GM21423 (cell line): ENCODE results near the gene KCNN3.

Source experiments
- ATAC-seq: cut with Tn5 transposase; IDR thresholded peaks from one replicate; pipeline ENCODE4 v1.9.1; 2021; ENCODE audit warnings: mild to moderate bottlenecking, moderate library complexity; ENCODE audit not compliant: unreplicated experiment

KCNN3 gene

DNA sequence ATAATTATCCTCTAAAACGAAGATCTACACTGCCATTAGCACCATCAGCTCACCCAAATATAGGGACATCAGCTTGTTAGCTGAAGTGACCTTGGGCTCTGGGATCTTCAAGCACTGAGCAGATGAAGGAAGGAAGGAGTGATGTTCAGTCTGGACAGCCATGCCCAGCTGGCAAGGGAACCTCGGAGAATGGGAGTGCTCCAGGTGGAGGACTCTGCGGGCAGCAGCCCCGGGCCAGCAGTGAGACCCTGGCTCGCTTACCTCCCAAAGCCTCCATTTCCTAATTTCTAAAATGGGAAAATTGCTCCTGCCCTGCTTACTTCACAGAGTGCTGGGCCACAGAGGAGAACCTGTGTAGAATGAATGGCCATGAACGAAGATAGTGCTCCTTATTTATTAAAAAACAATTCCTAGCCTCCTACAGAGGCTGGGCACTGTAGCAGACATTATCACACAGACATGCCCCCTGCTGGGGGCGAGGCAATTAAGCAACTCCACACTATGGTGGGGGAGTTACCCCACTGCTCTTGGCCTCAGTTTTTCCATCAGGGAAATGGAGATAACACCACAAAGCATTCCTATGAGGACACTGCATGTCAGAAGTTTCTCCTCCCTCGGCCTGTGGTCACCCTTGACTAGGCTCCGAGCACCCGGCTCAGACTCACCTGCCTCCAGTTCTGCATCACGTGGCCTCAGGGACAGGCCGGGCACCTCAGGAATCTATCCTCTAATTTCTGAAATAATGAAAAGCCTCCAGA is 117.6 kb downstream of the KCNN3 start:
- no peak for ATAC-seq

DNA sequence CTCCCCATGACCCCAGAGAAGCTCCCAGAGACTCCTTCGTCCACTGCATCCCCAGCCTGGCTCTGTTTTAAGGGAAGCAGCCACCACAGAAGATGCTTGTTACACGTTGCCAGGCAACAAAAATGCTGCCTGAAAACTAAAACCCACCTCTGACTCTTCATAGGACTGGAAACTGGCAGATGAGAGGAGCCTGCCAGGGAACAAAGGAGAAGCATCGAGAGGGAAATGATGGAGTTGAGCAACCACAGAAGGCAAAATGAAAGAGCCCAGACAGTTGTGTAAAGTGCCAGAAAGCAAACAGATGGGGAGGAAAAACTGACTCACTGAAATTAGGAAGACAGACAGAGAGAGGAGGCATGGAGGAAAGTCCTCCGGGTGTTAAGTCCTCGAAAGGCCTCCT is 118.4 kb downstream of the KCNN3 start:
- ATAC-seq, result no peak

DNA sequence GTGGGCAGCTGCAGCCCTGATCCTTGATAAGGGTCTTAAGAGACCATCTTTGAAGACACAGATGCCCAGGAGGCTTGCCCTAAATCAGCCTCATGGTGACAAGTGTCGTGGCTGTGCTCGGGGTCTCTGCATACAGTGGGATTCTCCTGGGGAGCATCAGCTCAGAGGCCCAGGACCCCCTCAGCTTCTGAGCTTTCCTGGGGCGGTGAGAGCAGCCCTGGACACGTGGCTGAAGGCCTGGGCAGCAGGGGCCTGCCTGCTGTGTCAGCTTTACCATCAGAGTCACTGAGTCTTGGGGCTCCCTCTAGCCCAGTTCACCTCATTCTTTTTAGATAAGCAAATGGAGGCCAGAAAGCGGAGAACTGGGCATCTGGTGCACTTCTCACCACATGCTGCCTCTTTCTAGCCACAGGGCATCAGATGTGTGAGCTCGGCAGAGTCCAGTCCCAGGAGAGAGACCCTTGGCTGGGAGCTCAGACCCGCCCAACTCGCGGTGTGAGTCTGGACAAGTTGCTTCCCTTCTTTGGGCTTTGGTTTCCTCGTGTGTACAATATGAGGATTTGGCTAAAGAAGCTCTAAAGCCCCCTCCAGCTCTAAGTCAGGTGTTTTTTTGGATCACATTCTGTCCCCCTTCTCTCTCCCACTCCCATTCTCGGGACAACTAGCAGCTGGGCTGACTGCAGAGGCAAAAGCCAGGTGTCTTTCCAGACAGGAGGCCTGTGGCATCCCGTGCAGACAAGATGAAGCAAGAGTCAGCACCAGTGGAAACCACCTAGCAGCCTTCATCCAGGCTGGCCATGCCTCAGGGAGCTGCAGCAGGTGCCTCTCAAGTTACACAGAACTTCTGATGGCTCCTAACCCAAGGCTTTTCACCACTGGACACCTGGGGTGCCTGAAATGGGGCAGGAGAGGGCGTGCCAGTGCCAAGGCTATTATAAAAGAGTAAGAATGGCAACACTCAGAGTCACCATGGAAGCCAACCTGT is 119.1 kb downstream of the KCNN3 start:
- ATAC-seq, result no peak

DNA sequence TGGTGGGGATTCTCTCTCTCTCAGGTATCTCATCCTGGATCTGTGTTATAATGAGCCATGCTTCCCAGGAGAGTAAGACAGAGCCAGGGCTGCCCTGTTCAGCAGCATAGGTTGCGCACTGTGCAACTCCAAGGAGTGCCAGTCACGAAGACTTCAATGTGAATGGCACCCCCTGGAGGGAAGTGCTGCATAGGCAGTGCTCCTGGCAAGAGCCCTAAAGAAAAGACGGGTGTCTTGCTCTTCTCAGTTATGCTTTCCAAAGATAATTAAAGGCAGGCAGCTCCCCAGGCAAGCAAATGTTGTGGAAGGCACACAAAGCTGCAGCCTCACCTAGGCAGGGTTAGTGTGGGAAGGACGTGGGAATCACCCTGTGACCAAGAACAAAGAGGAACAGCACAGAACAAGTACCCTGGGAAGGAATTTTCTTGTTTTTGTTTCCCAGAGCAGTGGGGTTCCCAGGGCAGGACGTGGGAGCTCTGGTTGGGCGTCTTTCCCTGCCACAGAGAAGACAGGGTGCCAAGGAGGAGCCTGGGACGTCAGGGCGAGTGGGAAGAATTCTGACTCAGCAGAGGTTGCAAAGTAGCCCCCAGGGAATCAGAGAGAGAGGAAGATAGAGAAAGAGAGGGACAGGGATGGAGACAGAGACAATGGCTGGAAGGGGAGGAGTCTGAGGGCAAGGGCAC is 120.9 kb downstream of the KCNN3 start:
- no peak for ATAC-seq

DNA sequence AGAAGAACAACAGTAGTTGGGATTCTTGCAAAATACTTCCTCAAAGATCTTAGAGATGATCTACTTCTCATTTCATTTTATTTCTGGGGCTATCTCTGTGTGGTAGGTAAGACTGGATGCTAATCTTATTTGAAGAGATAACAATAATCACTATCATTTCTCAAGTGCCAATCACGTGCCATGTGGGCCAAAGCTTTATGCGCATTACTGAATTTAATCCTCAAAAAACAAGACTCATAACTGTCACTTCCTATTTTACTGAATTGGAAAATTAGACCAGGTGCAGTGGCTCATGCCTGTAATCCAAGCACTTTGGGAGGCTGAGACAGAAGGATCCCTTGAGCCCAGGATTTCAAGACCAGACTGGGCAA is 121.7 kb downstream of the KCNN3 start:
- ATAC-seq, result peak; percentile 2

DNA sequence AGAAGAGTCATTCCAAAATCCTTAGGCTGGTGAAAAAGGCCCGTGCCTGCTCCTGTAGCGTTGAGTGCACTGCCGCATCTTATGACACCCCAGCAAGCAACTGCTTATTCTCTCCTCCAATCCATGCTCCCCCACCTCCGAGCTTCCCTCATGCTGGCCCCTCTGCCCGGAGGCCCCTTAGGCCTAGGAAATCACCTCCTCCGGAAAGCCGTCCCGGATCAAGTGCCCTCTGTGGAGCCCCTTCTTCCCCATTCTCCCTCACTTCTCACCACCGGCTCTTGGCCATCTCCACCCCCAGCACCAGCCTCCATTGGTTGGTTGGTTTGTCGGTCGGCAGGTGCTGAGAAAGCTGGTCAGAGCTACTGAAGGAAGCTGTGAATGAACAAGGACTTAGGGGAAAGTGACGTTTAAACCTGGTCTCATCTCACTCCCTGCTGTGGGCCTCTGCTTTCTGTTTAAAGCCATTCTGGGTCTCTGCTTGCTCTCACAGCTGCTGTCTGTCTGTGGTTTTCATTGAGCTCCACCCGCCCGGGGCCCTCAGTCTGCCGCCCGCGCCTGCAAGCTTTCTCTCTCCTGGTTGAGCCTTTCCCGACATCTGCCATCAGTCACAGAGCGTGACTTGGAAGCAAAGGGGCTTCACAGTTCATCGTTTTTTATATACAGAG is 122.2 kb downstream of the KCNN3 start:
- peak; percentile 74 for ATAC-seq

DNA sequence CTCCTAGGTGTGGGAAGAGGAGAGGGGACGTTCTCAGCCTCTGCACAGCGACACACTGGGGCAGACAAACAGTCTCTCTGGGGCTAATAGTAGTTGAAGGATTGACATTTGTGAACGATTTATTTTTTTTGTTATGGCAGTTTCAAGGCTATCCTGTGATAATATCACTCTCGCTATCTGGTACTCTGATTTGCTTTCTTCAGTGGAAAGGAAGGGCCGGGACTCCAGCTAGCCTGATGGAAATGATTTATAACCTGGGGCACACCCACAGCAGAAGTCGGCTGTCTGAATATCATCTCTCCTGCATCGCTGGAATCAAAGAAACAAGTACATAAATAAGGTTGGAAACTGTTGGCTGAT is 122.7 kb downstream of the KCNN3 start:
- ATAC-seq, result no peak

DNA sequence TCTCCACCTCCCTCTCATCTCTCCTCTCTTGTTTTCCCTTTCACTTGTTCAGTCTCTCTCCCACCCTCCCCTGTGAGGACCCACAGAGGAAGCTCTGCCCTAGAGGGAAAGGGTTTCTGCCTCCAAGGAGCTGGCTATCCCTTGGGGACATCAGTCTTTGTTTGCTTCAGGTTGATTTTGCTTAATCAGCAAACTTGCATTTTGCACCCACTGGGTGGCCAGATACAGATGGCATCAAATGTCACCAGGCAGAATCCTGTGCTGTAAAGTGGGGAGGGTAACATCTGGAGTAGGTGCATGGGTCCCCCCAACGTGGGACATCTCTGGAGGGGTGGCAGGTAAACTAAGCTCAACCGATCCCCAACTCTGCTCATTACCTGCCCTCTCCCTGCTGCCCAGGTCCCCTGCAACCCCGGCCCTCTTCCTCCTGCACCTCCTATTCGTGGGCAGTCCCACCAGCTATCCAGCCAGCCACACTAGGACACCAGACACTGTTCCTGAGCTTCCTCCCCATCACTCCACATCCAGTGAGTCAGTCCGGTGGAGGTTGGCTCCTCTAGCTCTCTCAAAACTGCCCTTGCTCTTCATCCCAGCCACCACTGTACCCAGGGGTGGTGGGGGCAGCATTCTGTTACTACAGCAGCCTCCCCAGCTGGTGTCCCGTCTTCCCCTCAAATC is 123.3 kb downstream of the KCNN3 start:
- ATAC-seq, result no peak

DNA sequence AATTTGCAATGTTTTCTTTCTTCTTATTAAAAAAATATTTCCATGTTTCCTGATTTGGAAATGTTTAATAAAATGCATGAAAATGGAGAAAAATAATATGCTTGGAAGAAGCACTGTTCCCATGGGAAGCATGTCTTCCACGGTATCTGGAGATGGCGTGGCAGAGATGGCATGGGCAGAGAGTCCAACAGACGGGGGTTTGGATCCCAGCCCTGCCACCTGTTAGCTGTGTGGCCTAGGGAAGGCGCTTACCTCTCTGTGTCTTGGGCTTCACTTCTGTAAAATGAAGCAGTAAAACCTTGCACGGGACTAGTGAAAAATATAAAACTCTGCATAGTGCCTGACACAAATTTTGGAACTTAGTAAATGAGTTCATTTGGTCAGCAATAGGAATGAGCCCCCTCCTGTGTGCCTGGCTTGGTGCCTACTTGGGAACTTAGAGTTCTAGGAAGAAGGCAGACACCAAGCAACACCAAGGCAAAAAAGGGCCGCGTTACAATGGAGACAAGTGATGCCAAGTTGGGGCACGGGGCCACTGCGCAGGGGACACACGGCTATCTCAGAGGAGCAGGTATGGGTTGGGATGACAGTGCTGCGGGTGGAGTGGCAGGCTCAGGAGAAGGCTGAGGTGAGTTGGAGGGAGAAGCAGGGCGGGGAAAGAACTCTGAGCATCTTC is 124.2 kb downstream of the KCNN3 start:
- ATAC-seq, result no peak

DNA sequence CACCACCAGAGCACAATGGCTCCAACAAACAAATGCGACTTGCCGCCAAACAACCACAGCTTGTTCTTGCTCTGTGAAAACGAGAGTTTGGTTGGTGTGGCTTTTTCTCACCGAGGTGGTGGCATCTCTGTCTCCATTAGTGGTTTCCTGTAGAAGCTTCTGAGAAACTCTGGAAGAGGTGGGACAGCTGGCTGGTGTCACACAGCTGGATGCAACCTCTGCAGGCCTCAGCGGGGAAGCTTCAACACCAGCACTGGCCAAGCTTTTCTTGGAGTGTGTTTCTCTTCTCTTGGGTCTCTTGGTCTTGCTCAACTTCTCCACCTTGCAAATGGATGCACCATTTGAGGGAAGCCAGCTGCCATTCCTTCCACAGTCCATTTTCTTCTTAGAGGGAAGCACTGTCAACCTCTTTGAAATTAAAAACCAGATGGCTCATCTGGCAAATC is 124.8 kb downstream of the KCNN3 start:
- no peak for ATAC-seq

DNA sequence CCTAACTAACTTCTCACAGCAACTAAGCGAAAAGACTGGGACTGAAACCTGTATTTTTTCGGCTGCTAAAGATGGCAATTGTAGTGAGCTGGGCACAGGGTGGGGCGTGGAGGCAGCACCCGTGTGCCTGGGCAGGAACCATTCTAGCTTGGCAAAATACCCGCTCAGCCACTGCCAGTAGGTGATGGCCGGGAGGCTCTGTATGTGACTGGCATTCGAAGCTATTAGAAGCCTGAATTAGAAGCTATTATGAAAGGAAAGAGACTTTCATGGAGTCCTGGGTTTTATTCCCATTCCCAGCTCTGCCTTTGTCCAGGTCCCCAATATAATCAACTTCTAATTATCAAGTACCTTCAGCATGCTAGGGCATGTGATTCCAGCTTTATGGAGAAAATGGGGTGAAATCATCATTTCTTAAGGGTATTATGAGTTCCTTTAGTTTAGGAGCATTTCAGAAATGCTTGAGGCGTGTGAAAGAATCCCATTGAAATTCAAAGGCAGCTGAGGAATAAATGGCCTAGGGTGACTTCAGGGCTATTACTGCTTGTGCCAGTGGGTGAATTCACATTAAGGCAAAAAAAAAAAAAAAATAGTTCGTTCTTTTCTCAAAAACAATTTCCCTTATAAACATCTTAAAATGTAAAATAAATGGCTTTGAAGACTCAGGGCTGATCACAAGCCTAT is 125.6 kb downstream of the KCNN3 start:
- ATAC-seq, result no peak

DNA sequence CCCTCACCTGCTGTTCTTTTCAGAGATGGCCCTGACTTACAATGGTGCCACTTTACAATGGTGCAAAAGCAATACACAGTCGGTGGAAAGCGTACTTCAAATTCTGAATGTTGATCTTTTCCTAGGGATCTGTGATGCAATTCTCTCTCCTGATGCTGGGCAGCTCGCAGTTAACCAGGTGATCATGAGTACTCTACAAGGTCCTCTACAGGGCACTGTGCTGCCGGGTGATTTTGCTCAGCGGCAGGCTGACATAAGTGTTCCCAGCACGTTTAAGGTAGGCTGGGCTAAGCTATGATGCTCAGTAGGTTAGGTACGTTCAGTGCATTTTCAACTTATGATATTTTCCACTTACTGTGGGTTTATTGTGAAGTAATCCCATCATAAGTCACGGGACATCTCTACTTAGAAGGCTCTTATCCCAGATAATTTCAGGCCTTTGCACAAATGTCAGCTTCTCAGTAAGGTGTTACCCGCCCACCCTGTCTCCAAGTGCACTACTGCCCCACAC is 126.5 kb downstream of the KCNN3 start:
- ATAC-seq, result no peak

DNA sequence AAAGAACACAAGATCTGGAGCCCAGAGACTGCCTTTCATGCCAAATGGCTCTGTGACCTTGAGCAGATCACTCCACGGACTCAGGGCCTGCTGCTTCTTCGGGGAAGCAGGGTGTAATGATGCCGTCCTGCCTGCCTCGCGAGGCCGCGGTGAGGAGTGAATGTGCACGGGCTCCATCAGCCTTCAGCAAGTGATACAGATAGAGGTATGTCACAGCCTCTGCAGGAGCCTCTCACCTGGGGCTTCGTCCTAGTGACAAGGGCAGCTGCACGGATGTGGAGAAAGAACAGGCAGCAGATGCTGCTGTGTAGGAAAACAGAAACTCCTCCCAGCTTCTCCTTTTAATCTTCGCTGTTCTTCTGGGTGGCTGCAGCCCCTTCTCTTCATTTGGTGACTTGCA is 127.5 kb downstream of the KCNN3 start:
- no peak for ATAC-seq

DNA sequence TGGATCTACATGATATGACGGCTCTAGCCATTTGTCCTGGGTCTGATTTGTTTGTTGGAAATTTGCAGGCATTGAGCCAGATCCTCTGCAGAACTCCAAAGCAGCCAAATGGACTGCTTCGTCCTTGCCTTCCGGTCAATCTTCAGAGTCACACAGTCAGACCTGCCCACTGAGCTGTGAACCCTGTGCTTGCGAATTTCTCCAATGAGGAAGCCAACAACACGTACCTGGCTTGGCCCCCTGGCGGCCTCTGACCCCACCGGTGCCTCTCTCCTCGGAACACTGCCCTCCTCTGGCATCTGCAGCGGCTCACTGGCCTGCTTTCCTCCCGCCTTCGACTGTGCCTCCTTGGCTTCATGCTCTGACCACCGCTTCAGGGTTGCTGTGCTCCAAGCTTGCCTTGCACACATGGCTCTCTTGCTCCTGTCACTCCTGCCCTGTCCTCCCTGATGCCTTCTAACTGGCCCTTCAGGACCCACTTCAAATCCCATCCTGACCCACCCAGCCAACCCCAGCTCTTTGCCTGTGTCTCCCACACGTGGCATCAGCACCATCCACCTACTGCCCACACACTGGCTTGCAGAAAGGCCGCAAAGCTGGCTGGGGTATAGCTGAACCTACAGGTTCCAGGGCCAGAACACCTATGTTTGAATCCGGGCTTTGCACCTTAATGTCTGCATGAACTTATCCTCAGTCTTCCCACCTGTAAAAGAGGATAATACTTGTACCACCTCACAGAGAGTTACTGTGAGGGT is 128.2 kb downstream of the KCNN3 start:
- no peak for ATAC-seq

DNA sequence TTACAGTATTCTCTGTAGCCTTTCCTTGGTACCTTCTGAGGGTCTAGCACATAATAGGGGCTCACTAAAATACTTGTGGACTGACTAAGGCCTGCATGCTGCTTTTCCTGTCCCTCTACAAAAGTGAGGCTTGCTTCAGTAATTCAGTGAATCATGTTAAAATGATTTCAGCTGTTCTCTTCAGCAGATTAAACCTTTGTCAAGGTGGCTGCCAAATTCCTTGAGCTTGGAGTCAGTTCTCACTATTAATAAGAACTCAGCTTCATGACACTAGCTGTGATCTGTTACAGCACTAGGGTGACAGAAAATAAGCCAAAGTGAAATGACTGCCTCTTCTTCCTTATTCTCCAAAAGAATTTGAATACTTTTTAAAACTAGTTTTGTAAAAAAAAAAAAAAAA is 128.8 kb downstream of the KCNN3 start:
- ATAC-seq, result no peak

DNA sequence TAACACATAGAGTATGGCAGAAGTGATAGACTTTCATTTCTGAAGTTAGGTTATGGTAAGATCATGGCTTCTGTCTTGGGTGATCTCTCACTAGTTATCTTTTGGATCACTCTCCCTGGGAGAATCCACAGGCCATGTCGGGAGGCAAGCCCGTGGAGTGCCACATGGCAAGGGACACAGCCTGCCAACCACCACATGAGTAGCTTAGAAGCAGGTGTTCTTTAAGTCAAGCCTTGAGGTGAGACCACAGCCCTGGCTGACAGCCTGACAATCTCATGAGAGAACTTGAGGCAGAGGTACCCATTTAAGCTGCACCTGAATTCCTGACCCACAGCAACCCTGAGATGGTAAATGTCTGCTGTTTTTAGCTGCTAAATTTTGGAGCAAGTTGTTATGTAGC is 130.4 kb downstream of the KCNN3 start:
- no peak for ATAC-seq

DNA sequence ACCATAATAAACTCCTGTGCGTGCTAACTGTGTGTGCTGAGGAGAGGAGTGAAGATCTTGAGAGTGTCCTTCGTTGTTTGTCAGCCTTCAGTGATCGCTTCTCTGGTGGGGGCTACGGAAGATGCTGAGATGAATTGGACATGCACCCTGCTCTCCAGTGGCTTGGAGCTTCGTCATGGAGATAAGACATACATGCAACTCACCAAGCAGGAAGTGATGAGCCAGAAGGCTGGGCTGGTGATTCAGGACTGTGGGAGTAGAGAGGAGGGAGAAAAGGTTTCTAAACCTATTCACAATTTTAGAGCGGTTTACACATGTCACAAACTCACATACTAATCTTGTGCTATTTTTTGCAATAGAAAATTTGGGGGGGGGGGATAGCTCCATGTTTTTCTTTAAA is 133.2 kb downstream of the KCNN3 start:
- no peak for ATAC-seq

DNA sequence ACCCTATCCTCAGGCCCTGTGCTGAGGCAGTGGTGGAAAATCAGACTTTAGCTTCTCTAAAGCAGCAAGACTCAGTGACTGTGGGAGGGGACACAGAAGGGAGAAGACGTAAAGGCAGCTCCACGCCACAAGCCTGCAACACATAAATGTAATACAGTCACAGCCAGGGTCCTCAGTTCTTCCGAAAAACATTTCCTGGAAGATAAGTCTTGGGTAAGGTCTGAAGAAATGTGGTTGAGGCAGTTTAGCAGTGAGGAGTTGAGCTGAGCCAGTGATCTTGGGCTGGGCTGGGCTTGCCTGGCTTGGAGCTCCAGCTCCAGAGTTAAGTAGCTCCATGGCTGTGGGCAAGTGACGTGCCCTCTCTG is 134.3 kb downstream of the KCNN3 start:
- no peak for ATAC-seq
